Stimulated activated CD4-positive, alpha-beta T cell treated with anti-CD3 and anti-CD28 coated beads, TNF-alpha, amount 100 ng/mL, for 48 hours (primary cell): ENCODE results near the gene LMF1.
"Not testable (repeated sequence)": the region's sequence is repeated elsewhere in the genome, so short reads cannot be mapped to it uniquely, and the experiment has no call there.

Experiments
- DNase-seq, 3 donors: peaks; one replicate each; pipeline ENCODE4 v3.0.0-alpha.2; 2020; ENCODE audit warnings: low read depth in 3 of 3

The LMF1 gene

GRCh38 chr16:970386-970765, 408 bp downstream of the LMF1 start:
- no peak for DNase-seq

GRCh38 chr16:969508-970385, 1.0 kb downstream of the LMF1 start:
- DNase-seq: no peak

DNA sequence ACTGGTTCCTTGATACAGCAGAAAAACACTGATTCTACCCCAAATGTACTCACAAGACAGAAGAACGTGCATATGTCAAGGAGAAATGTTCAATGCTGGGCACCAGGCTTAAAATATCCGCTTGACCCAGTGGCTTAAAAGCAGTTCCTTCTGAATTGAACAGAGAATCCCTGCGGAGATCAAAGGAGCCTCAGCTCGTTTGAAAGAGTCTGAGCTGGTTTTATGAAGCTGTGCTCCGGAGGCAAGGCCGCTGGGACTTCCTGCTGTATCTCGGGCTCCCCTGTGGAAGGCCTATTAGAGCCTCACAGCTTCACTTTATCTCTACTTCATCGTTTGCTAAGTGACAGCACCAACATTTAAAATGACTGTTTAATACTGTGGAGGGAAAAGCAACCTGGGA, 2.2 kb downstream of the LMF1 start:
- no peak for DNase-seq

GRCh38 chr16:967546-968295, 3.1 kb downstream of the LMF1 start:
- no peak for DNase-seq

GRCh38 chr16:967077-967541, 3.7 kb downstream of the LMF1 start:
- no peak for DNase-seq

DNA sequence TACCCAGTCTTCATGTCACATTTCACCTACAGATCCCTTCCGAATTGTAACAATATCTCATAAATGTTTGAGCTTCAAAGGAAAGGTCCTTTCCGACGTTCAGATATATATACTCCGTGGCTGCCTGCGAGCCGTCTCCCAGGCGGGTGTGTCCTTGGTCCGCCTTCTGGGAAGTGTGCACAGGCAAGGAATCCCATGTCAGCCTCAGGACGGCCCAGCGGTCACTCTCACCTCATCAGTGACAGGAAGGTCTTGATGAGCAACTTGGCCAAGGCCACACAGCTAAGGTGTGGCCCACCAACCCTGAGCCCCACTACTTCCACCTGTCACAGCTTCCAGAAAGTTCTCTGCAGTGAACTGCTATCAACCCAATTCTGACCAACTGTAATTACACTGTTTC, 4.3 kb downstream of the LMF1 start:
- DNase-seq: no peak

DNA sequence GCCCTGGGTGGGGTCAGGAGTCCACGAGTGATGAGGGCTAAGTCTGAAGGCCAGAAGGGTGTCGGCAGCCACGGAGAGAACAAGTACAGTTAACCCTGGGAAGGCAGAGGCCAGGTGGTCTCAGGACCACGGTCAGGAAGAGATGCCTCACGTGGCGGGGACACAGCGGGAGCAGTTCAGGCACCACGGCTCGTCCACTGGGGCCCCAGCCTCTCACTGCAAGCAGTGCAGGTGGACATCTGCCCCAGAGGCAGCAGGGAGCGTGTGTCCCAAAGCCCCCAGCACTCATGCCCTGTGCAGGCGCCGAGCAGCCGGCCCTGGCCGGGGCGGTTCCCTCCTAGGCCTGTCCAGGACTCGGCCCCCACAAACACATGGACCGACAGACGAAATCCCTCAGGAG, 4.7 kb downstream of the LMF1 start:
- DNase-seq: no peak

GRCh38 chr16:965487-965886, 5.3 kb downstream of the LMF1 start:
- no peak for DNase-seq

GRCh38 chr16:965036-965395, 5.8 kb downstream of the LMF1 start:
- no peak for DNase-seq

DNA sequence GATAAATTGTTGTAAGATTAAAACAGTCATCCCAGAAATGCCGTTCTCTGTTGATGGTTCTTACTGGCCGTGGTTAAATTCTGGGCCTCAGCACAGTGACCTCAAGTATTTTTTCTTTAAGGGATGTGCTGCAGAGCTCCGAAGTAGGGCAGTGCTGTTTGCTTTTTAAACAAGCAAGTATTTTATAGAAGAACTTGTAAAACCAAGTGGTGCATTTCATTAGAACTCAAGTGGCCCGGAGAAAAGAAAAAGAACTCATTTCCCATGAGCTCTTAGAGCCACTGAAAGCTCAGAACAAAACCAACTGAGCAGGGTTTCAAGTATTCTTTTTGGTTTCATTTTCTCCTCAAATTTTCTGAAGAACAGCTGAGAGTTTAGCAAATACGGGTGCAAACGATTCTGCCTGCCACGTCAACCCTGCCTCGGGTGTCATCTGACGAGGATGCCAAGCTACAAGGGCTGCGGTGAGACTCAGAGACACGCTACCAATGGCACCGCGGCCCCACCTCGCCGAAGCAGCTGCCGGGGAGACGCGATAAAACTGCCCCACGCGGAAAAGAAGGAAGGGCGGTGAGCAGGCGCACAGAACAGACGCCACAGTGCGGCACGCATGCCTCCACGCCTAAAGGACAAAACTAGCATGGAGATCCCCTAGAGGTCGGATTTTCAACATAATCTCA, 6.3 kb downstream of the LMF1 start:
- DNase-seq: peak; percentile 53 to 66 (median 58)

- DNase-seq: no peak
Measured at GRCh38 chr16:963913-964312, 6.9 kb downstream of the LMF1 start.

DNA sequence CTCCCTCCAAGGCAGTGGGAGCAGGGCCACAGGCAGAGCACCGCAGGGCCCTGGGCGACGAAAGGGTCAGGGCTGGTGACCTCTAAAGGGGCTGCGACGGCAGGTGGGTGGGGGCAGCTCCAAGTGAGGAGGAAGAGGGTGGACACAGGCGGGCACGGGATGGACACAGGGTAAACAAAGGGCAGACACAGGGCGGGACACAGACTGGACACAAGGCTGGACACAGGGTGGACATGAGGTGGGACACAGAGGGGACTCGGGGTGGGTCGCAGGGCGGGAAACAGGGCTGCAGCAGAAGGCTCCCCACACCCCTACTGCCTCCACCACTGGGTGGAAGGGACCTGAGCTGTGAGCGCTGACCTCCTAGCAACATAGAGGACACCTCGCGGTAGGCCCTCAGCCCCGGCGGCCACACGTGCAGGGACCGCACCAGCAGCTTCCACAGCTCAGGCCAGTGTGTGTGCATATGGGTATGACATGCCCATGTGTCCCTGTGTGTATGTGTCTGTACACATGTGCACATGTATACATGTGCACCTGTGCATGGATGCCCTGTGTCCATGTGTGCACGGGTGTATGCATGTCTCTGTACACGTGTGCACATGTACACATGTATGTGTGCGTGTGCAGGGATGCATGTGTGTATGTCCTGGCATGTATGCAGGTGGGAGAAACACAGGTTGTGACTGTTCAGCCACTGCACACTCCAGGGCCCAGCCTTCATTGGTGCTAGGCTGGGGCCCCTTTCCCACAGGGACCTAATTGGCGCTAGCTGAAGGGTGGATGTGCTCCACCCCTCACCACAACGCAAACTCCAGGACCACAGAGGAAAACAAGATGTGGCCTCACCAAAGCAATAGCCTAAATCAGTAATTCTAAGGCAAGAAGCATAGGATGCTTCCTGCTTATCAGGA, 7.6 kb downstream of the LMF1 start:
- no peak for DNase-seq

DNA sequence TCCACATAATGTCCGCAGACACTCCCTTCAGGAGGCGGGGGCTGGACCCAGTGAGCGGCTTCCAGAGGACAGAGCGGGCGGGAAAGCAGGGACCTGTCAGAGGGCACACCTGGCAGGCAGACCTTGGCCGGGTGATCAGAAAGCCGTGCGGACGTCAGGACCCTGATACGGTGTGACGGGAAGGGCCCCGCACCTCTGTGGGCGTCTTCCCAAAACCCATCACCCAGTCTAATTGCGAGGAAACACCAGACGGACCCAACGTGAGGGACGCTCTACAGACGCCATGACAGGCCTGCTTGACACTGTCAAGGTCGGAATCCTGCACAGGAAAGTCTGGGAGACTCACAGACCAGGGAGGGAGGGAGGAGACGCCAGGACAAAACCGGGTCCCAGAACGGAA, 8.4 kb downstream of the LMF1 start:
- no peak for DNase-seq

GRCh38 chr16:959232-960040, 11.3 kb downstream of the LMF1 start:
- DNase-seq: no peak

DNA sequence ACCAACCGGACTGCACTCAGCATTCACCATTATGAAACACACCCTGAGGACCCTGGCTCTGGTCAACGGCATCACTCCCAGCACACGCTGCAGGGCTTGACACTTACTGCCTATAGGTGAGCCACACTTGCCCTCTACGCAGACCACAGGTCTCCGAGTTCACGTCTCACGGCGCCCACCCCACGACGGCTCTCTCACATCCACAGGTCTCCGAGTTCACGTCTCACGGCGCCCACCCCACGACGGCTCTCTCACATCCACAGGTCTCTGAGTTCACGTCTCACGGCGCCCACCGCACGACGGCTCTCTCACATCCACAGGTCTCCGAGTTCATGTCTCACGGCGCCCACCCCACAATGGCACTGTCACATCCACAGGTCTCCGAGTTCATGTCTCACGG, 15.0 kb downstream of the LMF1 start:
- not testable (repeated sequence) for DNase-seq

DNA sequence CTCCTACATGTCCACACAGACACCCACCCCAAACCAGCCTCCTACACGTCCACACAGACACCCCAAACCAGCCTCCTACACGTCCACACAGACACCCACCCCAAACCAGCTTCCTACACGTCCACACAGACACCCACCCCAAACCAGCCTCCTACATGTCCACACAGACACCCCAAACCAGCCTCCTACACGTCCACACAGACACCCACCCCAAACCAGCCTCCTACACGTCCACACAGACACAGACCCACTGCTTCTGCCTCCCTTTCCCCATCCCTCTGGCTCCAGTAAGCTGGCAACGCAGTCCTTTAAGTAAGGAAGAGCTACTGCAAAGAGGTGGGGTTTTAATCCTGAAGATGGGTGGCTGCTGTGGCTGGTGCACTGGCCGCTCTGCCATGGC, 17.0 kb downstream of the LMF1 start:
- not testable (repeated sequence) for DNase-seq

- no peak for DNase-seq
Measured at GRCh38 chr16:952321-952720, 18.5 kb downstream of the LMF1 start.

DNA sequence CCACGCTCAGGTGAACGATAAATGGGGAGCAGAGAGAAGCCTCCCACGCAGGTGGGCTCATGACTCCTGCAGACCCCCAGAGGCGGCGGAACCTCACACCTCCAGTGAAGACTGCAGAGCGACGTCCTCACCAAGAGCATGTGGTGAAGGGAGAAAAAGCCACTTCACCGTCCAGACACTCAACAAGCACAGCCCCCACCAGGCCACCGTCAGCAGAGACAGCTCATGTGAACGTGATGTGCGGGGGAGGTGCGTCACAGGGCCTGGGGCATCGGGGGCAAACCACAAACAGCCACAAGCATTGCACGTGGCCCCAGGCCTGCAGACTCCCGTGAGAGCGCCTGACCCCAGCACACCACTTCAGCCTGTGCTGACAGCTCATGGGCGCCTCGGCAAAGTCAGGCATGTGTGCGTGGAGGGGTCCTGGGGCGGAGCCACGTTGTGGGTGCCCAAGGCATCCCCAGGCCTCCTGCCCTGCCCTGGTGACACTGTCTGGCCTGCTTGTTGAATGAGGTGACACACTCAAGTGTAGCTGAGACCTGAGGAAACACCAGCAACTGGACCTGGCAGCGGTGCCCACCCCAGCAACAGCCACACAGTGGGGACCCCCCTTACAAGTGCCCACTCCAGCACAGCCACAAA, 19.0 kb downstream of the LMF1 start:
- no peak for DNase-seq

DNA sequence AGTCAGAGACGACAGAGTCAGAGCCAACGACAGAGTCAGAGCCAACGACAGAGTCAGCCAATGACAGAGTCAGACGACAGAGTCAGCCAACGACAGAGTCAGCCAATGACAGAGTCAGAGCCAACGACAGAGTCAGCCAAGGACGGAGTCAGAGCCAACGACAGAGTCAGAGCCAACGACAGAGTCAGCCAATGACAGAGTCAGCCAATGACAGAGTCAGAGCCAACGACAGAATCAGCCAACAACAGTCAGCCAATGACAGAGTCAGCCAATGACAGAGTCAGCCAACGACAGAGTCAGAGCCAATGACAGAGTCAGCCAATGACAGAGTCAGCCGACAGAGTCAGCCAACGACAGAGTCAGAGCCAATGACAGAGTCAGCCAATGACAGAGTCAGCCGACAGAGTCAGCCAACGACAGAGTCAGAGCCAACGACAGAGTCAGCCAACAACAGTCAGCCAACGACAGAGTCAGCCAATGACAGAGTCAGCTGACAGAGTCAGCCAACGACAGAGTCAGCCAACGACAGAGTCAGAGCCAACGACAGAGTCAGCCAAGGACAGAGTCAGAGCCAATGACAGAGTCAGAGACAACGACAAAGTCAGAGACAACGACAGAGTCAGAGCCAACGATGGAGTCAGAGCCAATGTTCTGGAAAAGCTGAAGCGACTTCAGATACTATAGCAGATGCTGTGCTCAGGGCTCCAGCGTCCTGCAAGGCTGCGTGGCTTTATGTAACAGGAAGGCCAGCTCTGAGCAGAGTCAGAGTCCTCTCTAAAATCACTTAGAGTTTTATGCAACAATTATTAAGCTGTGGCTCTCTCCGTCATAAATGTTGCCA, 19.8 kb downstream of the LMF1 start:
- DNase-seq: not testable (repeated sequence)
